ENCODE data around the gene TSPAN8. TPM values are rescaled to one million over a fixed set of nuclear protein-coding genes. Genes with fewer than 3 reads are reported as not detected.

TSPAN8 gene
- total RNA-seq (2022; extraction: Qiagen RNA extraction) = 0.11 to 0.22 TPM (median 0.16 TPM) in 3 of 5 replicates, not detected in the others

DNA sequence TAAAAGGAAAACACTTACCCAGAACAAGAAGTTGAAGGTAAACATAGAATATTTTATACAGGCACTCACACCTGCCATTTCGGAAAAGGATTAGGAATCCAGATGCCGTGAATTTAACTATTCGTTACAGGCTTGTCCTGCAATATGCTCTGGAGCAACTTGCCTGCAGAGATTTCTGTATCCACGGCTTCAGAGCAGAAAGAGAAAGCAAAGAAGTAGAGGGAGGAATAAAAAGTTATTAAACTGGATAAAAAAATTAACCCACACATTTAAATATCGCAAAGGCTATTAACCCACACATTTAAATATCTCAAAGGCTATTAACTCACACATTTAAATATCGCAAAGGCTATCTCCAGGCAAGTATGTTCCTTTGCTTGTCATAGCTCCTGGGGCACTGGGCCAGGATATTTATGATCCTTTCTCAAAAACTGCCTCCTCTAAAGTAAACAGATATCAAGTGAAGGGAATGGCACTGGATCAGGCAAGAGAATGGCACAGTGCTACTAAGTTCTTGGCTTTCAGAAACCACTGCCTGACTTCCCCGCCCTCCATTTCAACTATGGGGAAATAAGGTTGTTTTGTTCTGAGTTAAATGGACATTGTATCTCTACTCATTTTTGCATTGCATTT lies at the start of gene TSPAN8:
TSS of gene TSPAN8 (minus strand) at position 399 of the 633 bp plus-strand sequence. CDS start at position 78, 321 bp downstream.

Other genes with a start within 250 kb of the TSPAN8 start
- 0.20 to 0.41 TPM (median 0.27 TPM) in 5 replicates for gene PTPRR, start 237.3 kb downstream of the TSPAN8 start, total RNA-seq (2022; extraction: Qiagen RNA extraction)

Data from A549 treated with dexamethasone at 1 μM for 4 hours (cell line).